HepG2 (cell line): ENCODE measurements around the gene BSG. TPM values are rescaled to one million over a fixed set of nuclear protein-coding genes. Genes with fewer than 3 reads are reported as not detected.

Experiments
- CC2D1A ChIP-seq: sonication (generic); formaldehyde crosslinking; IDR thresholded peaks from 2 replicates; pipeline ENCODE4 v1.8.1; 2023; ENCODE audit warnings: mild to moderate bottlenecking, missing genetic modification reagents
- GABPB1 ChIP-seq: IDR thresholded peaks from 2 replicates; pipeline ENCODE4 v1.6.1; 2016; ENCODE audit warnings: mild to moderate bottlenecking, missing genetic modification reagents, moderate library complexity, missing compliant biosample characterization
- HDAC1 ChIP-seq: sonication (generic); formaldehyde crosslinking; IDR thresholded peaks from 2 replicates; pipeline ENCODE4 v1.5.1; 2020; ENCODE audit warnings: mild to moderate bottlenecking, missing genetic modification reagents
- HMGA1 ChIP-seq: sonication (generic); formaldehyde crosslinking; conservative IDR thresholded peaks from 2 replicates; pipeline ENCODE4 v1.4.0; 2020; ENCODE audit warnings: missing genetic modification reagents
- MEF2D ChIP-seq: sonication (generic); formaldehyde crosslinking; IDR thresholded peaks from 2 replicates; pipeline ENCODE4 v1.5.1; 2020; ENCODE audit warnings: mild to moderate bottlenecking, missing genetic modification reagents
- POLR2G ChIP-seq: fragments of 200-400 bp; formaldehyde crosslinking; IDR thresholded peaks from 2 replicates; pipeline ENCODE4 v1.6.1; 2018; ENCODE audit warnings: mild to moderate bottlenecking, low read depth, low read length, moderate library complexity
- RBM22 ChIP-seq: fragments of 200-400 bp; formaldehyde crosslinking; optimal IDR thresholded peaks from 2 replicates; pipeline ENCODE3; 2017; ENCODE audit warnings: mild to moderate bottlenecking, low read length, moderate library complexity
- TOE1 ChIP-seq: sonication (generic); formaldehyde crosslinking; IDR thresholded peaks from 2 replicates; pipeline ENCODE4 v1.4.0; 2020; ENCODE audit warnings: mild to moderate bottlenecking, missing genetic modification reagents
- ZNF232 ChIP-seq: sonication (generic); formaldehyde crosslinking; IDR thresholded peaks from 2 replicates; pipeline ENCODE4 v1.4.0; 2020; ENCODE audit warnings: missing genetic modification reagents, borderline replicate concordance
- ZNF296 ChIP-seq: sonication (generic); formaldehyde crosslinking; conservative IDR thresholded peaks from 2 replicates; pipeline ENCODE4 v1.5.0; 2020; ENCODE audit warnings: mild to moderate bottlenecking, missing genetic modification reagents
- ZNF33A ChIP-seq: sonication (generic); formaldehyde crosslinking; IDR thresholded peaks from 2 replicates; pipeline ENCODE4 v1.5.1; 2020; ENCODE audit warnings: missing genetic modification reagents, mild to moderate bottlenecking, moderate library complexity, borderline replicate concordance
- ZNF501 ChIP-seq: sonication (generic); formaldehyde crosslinking; IDR thresholded peaks from 2 replicates; pipeline ENCODE4 v1.5.1; 2020; ENCODE audit warnings: mild to moderate bottlenecking, moderate library complexity, missing genetic modification reagents
- ZNF546 ChIP-seq: sonication (generic); formaldehyde crosslinking; conservative IDR thresholded peaks from 2 replicates; pipeline ENCODE4 v1.8.1; 2023; ENCODE audit warnings: mild to moderate bottlenecking, missing genetic modification reagents
- ZNF713 ChIP-seq: sonication (generic); formaldehyde crosslinking; IDR thresholded peaks from 2 replicates; pipeline ENCODE4 v1.4.0; 2020; ENCODE audit warnings: mild to moderate bottlenecking, missing genetic modification reagents
- ZNF737 ChIP-seq: sonication (generic); formaldehyde crosslinking; IDR thresholded peaks from 2 replicates; pipeline ENCODE4 v1.5.0; 2020; ENCODE audit warnings: missing genetic modification reagents, mild to moderate bottlenecking, borderline replicate concordance
- polyA plus RNA-seq, 8 experiments: library from polyadenylated mRNA; depleted of rRNA in 3 of 8; stranded (reverse) in 7 of 8; unstranded in 1 of 8; fragments of >200 nt; fragmentation: Illumina TruSeq in 4 of 8; extraction: Trizol in 4 of 8; gene quantifications; 2 replicates each; pipeline versions ENCODE4 v1.2.1 to v1.2.3, GENCODE V29; 2011 to 2016; ENCODE audit warnings: low read depth in 4 of 8, missing spikeins in 1 of 8, mixed read lengths in 1 of 8; ENCODE audit not compliant: insufficient read depth in 1 of 8
- total RNA-seq, 5 experiments: library from RNA; depleted of rRNA; stranded (reverse); fragments of >200 nt; fragmentation: Illumina TruSeq; extraction: Trizol; gene quantifications; 2 replicates each; pipeline ENCODE4 v1.2.3, GENCODE V29; 2016; ENCODE audit warnings: low read depth in 1 of 5
- TF ChIP-seq, protein P1 (sequence below): sonication (generic); formaldehyde crosslinking; IDR thresholded peaks from 2 replicates; pipeline ENCODE4 v1.4.0; 2020; ENCODE audit warnings: missing genetic modification reagents
- TF ChIP-seq, protein P2 (sequence below): IDR thresholded peaks from 2 replicates; pipeline ENCODE4 v1.6.1; 2016; ENCODE audit warnings: mild to moderate bottlenecking, missing biosample characterization, missing genetic modification reagents
- TF ChIP-seq, protein P3 (sequence below): sonication (generic); formaldehyde crosslinking; conservative IDR thresholded peaks from 2 replicates; pipeline ENCODE4 v1.4.0; 2020; ENCODE audit warnings: missing genetic modification reagents
- TF ChIP-seq, protein P4 (sequence below): sonication (generic); formaldehyde crosslinking; IDR thresholded peaks from 2 replicates; pipeline ENCODE4 v1.8.1; 2023; ENCODE audit warnings: missing genetic modification reagents, inconsistent platforms, borderline replicate concordance
- TF ChIP-seq, protein P5 (sequence below): sonication (generic); formaldehyde crosslinking; IDR thresholded peaks from 2 replicates; pipeline ENCODE4 v1.8.1; 2023; ENCODE audit warnings: mild to moderate bottlenecking, missing genetic modification reagents, borderline replicate concordance

Gene BSG
- total and polyA plus RNA-seq, 2 of the 13 experiments (the other 11 are each of a cell fraction or from before 2014, with no cell fraction given), result 309 to 754 TPM

DNA sequence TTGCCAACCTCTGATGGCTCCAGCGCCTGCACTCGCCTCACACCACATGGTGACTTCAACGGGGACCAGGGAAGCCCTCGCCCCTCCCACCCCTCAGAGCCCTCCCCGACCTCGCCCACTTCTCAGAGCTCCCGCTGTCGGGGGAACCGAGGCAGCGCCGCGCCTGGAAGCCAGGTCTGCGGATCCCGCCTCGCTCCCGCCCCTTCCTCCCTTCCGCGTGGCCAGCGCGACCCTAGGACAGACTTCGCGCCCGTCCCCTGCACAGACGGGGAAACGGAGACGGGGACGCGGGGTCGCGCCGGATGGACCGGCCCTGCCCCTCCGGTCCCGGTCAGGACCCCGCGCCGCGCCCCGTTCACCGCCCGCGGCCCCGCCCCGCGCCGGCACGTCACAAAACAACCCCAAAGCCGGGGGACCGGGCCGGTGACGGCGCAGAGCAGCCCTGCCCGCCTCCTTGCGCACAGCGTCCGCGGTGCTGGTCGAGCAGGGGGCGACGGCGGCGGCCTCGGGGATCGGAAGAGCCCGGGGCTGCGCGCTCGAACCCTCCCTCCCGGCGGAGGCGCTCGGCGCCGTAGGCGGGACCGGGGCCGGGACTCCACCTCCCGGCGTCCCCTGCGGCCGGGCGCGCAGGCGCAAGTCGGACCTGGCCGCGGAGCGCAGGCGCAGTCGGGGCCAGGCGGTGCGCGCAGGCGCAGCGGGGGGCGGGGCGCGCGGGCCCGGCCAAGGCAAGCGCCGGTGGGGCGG is 41.2 kb upstream of the BSG start (continued):
- TF ChIP-seq HDAC1 (CRISPR knock-in tag) (peak; percentile 41; the same call in 1 of the 2 replicates), HMGA1 (CRISPR knock-in tag) (no peak), RBM22 (no peak), ZNF713 (no peak; the same call in 1 of the 2 replicates), POLR2G (peak; percentile 77), ZNF737 (CRISPR knock-in tag) (no peak), ZNF501 (CRISPR knock-in tag) (0 out of 2 replicates have a peak, but pooled peaks have one; percentile 8), ZNF546 (no peak), ZNF232 (no peak), ZNF296 (CRISPR knock-in tag) (no peak), MEF2D (CRISPR knock-in tag) (peak; percentile 66; the same call in 1 of the 2 replicates), GABPB1 (CRISPR knock-in tag) (peak; percentile 73), CC2D1A (CRISPR knock-in tag) (no peak), ZNF33A (CRISPR knock-in tag) (no peak), TOE1 (CRISPR knock-in tag) (no peak)
- TF ChIP-seq, protein P1, sequence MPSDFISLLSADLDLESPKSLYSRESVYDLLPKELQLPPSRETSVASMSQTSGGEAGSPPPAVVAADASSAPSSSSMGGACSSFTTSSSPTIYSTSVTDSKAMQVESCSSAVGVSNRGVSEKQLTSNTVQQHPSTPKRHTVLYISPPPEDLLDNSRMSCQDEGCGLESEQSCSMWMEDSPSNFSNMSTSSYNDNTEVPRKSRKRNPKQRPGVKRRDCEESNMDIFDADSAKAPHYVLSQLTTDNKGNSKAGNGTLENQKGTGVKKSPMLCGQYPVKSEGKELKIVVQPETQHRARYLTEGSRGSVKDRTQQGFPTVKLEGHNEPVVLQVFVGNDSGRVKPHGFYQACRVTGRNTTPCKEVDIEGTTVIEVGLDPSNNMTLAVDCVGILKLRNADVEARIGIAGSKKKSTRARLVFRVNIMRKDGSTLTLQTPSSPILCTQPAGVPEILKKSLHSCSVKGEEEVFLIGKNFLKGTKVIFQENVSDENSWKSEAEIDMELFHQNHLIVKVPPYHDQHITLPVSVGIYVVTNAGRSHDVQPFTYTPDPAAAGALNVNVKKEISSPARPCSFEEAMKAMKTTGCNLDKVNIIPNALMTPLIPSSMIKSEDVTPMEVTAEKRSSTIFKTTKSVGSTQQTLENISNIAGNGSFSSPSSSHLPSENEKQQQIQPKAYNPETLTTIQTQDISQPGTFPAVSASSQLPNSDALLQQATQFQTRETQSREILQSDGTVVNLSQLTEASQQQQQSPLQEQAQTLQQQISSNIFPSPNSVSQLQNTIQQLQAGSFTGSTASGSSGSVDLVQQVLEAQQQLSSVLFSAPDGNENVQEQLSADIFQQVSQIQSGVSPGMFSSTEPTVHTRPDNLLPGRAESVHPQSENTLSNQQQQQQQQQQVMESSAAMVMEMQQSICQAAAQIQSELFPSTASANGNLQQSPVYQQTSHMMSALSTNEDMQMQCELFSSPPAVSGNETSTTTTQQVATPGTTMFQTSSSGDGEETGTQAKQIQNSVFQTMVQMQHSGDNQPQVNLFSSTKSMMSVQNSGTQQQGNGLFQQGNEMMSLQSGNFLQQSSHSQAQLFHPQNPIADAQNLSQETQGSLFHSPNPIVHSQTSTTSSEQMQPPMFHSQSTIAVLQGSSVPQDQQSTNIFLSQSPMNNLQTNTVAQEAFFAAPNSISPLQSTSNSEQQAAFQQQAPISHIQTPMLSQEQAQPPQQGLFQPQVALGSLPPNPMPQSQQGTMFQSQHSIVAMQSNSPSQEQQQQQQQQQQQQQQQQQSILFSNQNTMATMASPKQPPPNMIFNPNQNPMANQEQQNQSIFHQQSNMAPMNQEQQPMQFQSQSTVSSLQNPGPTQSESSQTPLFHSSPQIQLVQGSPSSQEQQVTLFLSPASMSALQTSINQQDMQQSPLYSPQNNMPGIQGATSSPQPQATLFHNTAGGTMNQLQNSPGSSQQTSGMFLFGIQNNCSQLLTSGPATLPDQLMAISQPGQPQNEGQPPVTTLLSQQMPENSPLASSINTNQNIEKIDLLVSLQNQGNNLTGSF (CRISPR knock-in tag), result no peak
- TF ChIP-seq, protein P2, sequence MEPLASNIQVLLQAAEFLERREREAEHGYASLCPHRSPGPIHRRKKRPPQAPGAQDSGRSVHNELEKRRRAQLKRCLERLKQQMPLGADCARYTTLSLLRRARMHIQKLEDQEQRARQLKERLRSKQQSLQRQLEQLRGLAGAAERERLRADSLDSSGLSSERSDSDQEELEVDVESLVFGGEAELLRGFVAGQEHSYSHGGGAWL (CRISPR knock-in tag), result no peak
- TF ChIP-seq, protein P3, sequence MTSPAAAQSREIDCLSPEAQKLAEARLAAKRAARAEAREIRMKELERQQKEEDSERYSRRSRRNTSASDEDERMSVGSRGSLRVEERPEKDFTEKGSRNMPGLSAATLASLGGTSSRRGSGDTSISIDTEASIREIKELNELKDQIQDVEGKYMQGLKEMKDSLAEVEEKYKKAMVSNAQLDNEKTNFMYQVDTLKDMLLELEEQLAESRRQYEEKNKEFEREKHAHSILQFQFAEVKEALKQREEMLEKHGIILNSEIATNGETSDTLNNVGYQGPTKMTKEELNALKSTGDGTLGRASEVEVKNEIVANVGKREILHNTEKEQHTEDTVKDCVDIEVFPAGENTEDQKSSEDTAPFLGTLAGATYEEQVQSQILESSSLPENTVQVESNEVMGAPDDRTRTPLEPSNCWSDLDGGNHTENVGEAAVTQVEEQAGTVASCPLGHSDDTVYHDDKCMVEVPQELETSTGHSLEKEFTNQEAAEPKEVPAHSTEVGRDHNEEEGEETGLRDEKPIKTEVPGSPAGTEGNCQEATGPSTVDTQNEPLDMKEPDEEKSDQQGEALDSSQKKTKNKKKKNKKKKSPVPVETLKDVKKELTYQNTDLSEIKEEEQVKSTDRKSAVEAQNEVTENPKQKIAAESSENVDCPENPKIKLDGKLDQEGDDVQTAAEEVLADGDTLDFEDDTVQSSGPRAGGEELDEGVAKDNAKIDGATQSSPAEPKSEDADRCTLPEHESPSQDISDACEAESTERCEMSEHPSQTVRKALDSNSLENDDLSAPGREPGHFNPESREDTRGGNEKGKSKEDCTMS (CRISPR knock-in tag), result no peak
- TF ChIP-seq, protein P4, sequence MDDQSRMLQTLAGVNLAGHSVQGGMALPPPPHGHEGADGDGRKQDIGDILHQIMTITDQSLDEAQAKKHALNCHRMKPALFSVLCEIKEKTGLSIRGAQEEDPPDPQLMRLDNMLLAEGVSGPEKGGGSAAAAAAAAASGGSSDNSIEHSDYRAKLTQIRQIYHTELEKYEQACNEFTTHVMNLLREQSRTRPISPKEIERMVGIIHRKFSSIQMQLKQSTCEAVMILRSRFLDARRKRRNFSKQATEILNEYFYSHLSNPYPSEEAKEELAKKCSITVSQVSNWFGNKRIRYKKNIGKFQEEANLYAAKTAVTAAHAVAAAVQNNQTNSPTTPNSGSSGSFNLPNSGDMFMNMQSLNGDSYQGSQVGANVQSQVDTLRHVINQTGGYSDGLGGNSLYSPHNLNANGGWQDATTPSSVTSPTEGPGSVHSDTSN (CRISPR knock-in tag), result no peak
- TF ChIP-seq, protein P5, sequence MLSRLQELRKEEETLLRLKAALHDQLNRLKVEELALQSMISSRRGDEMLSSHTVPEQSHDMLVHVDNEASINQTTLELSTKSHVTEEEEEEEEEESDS (CRISPR knock-in tag), result 0 out of 2 replicates have a peak, but pooled peaks have one; percentile 65
